ENCODE measurements around the gene SYCE3.

- TF ChIP-seq CTCF (conservative IDR thresholded peaks at IDR 0.05; ENCODE audit: low read depth, low read length) = no peak
- no peak for TF ChIP-seq EZH2 (IDR thresholded peaks at IDR 0.05; ENCODE audit: borderline replicate concordance, low read depth, low read length, poor library complexity, severe bottlenecking)
Measured at GRCh38 chr22:50503475-50504145, 59.1 kb downstream of the SYCE3 start.
